Hepatocyte (in vitro differentiated cells): ENCODE measurements around the gene TRAPPC5. TPM values are rescaled to one million over a fixed set of nuclear protein-coding genes. Genes with fewer than 3 reads are reported as not detected.

Source experiments
- DNase-seq: peaks from one replicate; pipeline ENCODE4 v3.0.0-alpha.2; 2016; ENCODE audit warnings: low spot score
- H2AFZ ChIP-seq: fragments of 200-600 bp; sonication (generic); 2 replicates; pipeline ENCODE4 v1.6.0; 2016; ENCODE audit warnings: antibody characterized with exemption, mild to moderate bottlenecking
- H3K27ac ChIP-seq: fragments of 200-600 bp; sonication (generic); 2 replicates; pipeline ENCODE4 v1.5.1; 2016; ENCODE audit warnings: mild to moderate bottlenecking
- H3K27me3 ChIP-seq: fragments of 200-600 bp; sonication (generic); 2 replicates; pipeline ENCODE4 v1.6.1; 2016
- H3K36me3 ChIP-seq: fragments of 200-600 bp; sonication (generic); replicated peaks from 2 replicates; pipeline ENCODE4 v1.5.1; 2016; ENCODE audit warnings: low read depth; ENCODE audit not compliant: insufficient read depth
- H3K4me1 ChIP-seq: fragments of 200-600 bp; sonication (generic); 2 replicates; pipeline ENCODE4 v1.5.1; 2016; ENCODE audit warnings: mild to moderate bottlenecking, moderate library complexity; ENCODE audit not compliant: insufficient read depth
- H3K4me2 ChIP-seq: fragments of 200-600 bp; sonication (generic); 2 replicates; pipeline ENCODE4 v1.6.0; 2016
- H3K4me3 ChIP-seq: fragments of 200-600 bp; sonication (generic); 2 replicates; pipeline ENCODE4 v1.5.1; 2016; ENCODE audit warnings: mild to moderate bottlenecking
- H3K79me2 ChIP-seq: fragments of 200-600 bp; sonication (generic); 2 replicates; pipeline ENCODE4 v1.6.0; 2017; ENCODE audit warnings: mild to moderate bottlenecking
- H3K9me2 ChIP-seq: fragments of 200-600 bp; sonication (generic); replicated peaks from 2 replicates; pipeline ENCODE4 v1.6.0; 2017; ENCODE audit warnings: mild to moderate bottlenecking; ENCODE audit not compliant: insufficient read depth
- H3K9me3 ChIP-seq: fragments of 200-600 bp; sonication (generic); 2 replicates; pipeline ENCODE4 v1.5.1; 2016; ENCODE audit warnings: low read depth, mild to moderate bottlenecking
- H4K20me1 ChIP-seq: fragments of 200-600 bp; sonication (generic); 2 replicates; pipeline ENCODE4 v1.6.0; 2016; ENCODE audit warnings: mild to moderate bottlenecking; ENCODE audit not compliant: insufficient read depth, poor library complexity, severe bottlenecking
- EZH2 ChIP-seq: fragments of 200-600 bp; sonication (generic); IDR thresholded peaks from 2 replicates; pipeline ENCODE4 v1.6.1; 2016; ENCODE audit warnings: antibody characterized with exemption, mild to moderate bottlenecking, borderline replicate concordance
- EZH2phosphoT487 ChIP-seq: fragments of 200-600 bp; sonication (generic); IDR thresholded peaks from one replicate; pipeline ENCODE4 v1.6.1; 2018; ENCODE audit warnings: antibody characterized with exemption, mild to moderate bottlenecking, low read depth, moderate library complexity; ENCODE audit not compliant: unreplicated experiment, severe bottlenecking
- WGBS: methylation state at CpG from one replicate; pipeline ENCODE4 v1.1.6; 2016; ENCODE audit warnings: low lambda C conversion rate; ENCODE audit errors: missing lambda C conversion rate; 5-methylcytosine and 5-hydroxymethylcytosine counted together
- polyA plus RNA-seq: library from polyadenylated mRNA; unstranded; fragments of >200 nt; fragmentation: Nextera tagmentation; extraction: Ambion mirVana; gene quantifications from 2 replicates; pipeline ENCODE4 v1.2.1, GENCODE V29; 2016
- total RNA-seq: library from RNA; depleted of rRNA; stranded (reverse); fragments of >200 nt; gene quantifications from 2 replicates; pipeline ENCODE4 v1.2.3, GENCODE V29; 2014
- TF ChIP-seq, protein P1 (sequence below): fragments of 200-600 bp; sonication (generic); IDR thresholded peaks from 2 replicates; pipeline ENCODE4 v1.5.1; 2016; ENCODE audit warnings: antibody characterized with exemption, mild to moderate bottlenecking; ENCODE audit not compliant: poor library complexity

Gene TRAPPC5
- total and polyA plus RNA-seq, 2 experiments from 2014 or later, result 80.4 to 175 TPM

- no peak for DNase-seq
- TF ChIP-seq, protein P1, sequence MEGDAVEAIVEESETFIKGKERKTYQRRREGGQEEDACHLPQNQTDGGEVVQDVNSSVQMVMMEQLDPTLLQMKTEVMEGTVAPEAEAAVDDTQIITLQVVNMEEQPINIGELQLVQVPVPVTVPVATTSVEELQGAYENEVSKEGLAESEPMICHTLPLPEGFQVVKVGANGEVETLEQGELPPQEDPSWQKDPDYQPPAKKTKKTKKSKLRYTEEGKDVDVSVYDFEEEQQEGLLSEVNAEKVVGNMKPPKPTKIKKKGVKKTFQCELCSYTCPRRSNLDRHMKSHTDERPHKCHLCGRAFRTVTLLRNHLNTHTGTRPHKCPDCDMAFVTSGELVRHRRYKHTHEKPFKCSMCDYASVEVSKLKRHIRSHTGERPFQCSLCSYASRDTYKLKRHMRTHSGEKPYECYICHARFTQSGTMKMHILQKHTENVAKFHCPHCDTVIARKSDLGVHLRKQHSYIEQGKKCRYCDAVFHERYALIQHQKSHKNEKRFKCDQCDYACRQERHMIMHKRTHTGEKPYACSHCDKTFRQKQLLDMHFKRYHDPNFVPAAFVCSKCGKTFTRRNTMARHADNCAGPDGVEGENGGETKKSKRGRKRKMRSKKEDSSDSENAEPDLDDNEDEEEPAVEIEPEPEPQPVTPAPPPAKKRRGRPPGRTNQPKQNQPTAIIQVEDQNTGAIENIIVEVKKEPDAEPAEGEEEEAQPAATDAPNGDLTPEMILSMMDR, result no peak
- no peak for TF ChIP-seq EZH2phosphoT487
- no peak for TF ChIP-seq EZH2
Measured at GRCh38 chr19:7685546-7686445, 5.2 kb downstream of the TRAPPC5 start.

GRCh38 chr19:7687177-7687576, 6.5 kb downstream of the TRAPPC5 start:
- Histone ChIP-seq H3K4me1 (no peaks in the 10 kb centered on the region), H3K4me2 (no peak overlapping the region), H4K20me1 (no peaks in the 10 kb centered on the region), H3K27ac (no peak overlapping the region), H3K79me2 (peaks cover under 1% of the 10 kb centered on the region), H3K4me3 (no peak overlapping the region), H3K36me3 (no peaks in the 10 kb centered on the region), H2AFZ (no peak overlapping the region), H3K9me3 (no peaks in the 10 kb centered on the region), H3K27me3 (no peaks in the 10 kb centered on the region), H3K9me2 (no peaks in the 10 kb centered on the region)
- WGBS, result 89% methylated on average over 12 of the region's 12 CpGs
- no peak for TF ChIP-seq EZH2
- no peak for DNase-seq

More at GRCh38 chr19:7685546-7686445, 5.2 kb downstream of the TRAPPC5 start:
- H3K36me3 ChIP-seq, result no peaks in the 10 kb centered on the region
- H3K9me3 ChIP-seq, result no peaks in the 10 kb centered on the region
- no peak overlapping the region for H2AFZ ChIP-seq
- no peaks in the 10 kb centered on the region for H4K20me1 ChIP-seq
- no peaks in the 10 kb centered on the region for H3K4me1 ChIP-seq
- H3K9me2 ChIP-seq, result no peaks in the 10 kb centered on the region
- H3K4me3 ChIP-seq, result no peak overlapping the region
- WGBS, result 58% methylated on average over 17 of the region's 19 CpGs
- H3K79me2 ChIP-seq, result peaks cover 13% of the 10 kb centered on the region
- no peaks in the 10 kb centered on the region for H3K27me3 ChIP-seq
- H3K27ac ChIP-seq, result no peak overlapping the region
- H3K4me2 ChIP-seq, result no peak overlapping the region

DNA sequence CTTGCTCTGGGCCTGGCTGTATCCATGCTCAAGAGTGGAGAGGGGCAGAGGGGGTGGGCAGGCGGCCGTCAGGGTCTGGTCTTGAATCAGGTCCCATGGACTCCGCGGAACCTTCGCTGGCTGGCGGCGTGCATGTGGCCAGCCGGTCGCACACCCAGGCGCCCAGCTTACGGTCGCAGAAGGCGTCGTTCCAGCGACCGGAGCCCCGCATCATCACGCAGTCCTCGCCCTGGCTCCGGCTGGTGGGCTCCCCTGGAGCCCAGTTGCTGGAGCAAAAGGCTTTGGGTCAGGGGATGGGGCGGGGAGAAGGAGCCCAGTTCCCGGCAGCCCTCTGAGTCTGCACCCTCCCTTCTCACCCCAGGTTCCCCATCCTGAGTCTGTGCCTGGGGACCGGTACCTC, 8.5 kb downstream of the TRAPPC5 start:
- H3K27me3 ChIP-seq, result no peaks in the 10 kb centered on the region
- H3K4me1 ChIP-seq, result no peaks in the 10 kb centered on the region
- H3K9me2 ChIP-seq, result no peaks in the 10 kb centered on the region
- 84% methylated on average over 20 of the region's 23 CpGs for WGBS
- H3K4me3 ChIP-seq, result no peak overlapping the region
- no peak for TF ChIP-seq EZH2phosphoT487
- TF ChIP-seq, protein P1, result no peak
- TF ChIP-seq EZH2, result no peak
- H3K4me2 ChIP-seq, result no peak overlapping the region
- no peak overlapping the region for H3K27ac ChIP-seq
- H3K79me2 ChIP-seq, result no peaks in the 10 kb centered on the region
- H4K20me1 ChIP-seq, result no peaks in the 10 kb centered on the region
- H3K36me3 ChIP-seq, result no peaks in the 10 kb centered on the region
- no peak for DNase-seq
- no peak overlapping the region for H2AFZ ChIP-seq
- no peaks in the 10 kb centered on the region for H3K9me3 ChIP-seq

- Histone ChIP-seq H3K9me2 (no peaks in the 10 kb centered on the region), H3K4me3 (no peak overlapping the region), H3K27ac (no peak overlapping the region), H3K79me2 (no peaks in the 10 kb centered on the region), H4K20me1 (no peaks in the 10 kb centered on the region), H2AFZ (no peak overlapping the region), H3K4me2 (no peak overlapping the region), H3K4me1 (no peaks in the 10 kb centered on the region), H3K36me3 (no peaks in the 10 kb centered on the region), H3K9me3 (no peaks in the 10 kb centered on the region), H3K27me3 (no peaks in the 10 kb centered on the region)
- 96% methylated on average over 8 of the region's 8 CpGs for WGBS
- TF ChIP-seq, protein P1, result no peak
- TF ChIP-seq EZH2phosphoT487 (no peak), EZH2 (no peak)
- DNase-seq, result no peak
Measured at GRCh38 chr19:7690779-7691258, 10.2 kb downstream of the TRAPPC5 start.
